ENCODE results near the gene RBM4B.

The RBM4B gene

DNA sequence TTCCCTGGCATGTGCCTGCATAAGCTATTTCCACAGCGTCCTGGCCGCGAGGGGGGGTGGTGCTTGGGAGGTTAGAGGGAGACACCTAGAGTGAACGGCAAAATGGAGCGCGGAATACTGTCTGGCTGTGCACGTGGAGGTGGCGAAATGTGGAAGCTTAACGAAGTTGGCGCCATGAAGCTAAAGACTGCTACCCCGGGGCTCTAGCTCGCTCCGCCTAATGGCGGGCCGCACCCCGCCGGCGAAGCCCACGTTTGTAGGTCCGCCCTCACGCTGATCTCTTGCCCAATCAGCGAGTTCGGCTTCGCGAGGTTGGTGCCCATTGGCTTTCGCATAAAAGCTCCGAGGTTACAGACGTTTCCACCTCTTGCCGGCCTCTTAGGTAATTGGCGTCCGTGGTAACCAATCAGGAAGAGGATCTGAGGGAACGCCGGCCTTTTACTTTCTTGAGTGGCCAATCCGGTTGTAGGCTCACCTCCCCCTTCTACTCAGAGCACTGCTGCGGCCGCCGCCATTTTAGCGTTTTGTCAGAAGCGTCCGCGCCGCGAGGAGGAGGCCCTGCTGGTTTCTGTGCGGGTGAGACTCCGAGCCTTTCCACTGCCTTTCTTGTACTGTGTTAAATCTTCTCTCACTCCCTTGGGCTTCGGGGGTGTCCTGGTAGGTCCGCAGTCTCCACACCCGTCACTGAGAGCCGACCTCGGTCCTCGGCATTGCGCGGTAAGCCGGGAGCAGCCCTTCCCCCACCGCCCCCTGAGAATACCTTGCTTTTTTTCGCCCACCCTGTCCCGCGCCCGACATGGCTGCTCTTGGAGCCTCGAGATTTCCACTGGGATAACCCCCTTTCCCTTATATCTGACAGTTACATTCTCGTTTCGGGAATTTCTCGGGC lies 39.3 kb downstream of the RBM4B start, which contains the start of gene RBM4:
RBM4 (plus strand) TSS at position 527 of the 889 bp plus-strand sequence. CDS start 1,009 bp downstream, outside the sequence.
- peak; percentile 98 for DNase-seq (ENCODE audit: low spot score)
- TF ChIP-seq, protein P1, sequence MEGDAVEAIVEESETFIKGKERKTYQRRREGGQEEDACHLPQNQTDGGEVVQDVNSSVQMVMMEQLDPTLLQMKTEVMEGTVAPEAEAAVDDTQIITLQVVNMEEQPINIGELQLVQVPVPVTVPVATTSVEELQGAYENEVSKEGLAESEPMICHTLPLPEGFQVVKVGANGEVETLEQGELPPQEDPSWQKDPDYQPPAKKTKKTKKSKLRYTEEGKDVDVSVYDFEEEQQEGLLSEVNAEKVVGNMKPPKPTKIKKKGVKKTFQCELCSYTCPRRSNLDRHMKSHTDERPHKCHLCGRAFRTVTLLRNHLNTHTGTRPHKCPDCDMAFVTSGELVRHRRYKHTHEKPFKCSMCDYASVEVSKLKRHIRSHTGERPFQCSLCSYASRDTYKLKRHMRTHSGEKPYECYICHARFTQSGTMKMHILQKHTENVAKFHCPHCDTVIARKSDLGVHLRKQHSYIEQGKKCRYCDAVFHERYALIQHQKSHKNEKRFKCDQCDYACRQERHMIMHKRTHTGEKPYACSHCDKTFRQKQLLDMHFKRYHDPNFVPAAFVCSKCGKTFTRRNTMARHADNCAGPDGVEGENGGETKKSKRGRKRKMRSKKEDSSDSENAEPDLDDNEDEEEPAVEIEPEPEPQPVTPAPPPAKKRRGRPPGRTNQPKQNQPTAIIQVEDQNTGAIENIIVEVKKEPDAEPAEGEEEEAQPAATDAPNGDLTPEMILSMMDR (IDR thresholded peaks at IDR 0.05; ENCODE audit: borderline replicate concordance, control extremely low read depth, extremely low read depth, insufficient read depth, missing control alignments): no peak
- in situ Hi-C loops (cut with MboI; ENCODE audit: low sequenced_read_pairs, unreplicated experiment): no loop called here

DNA sequence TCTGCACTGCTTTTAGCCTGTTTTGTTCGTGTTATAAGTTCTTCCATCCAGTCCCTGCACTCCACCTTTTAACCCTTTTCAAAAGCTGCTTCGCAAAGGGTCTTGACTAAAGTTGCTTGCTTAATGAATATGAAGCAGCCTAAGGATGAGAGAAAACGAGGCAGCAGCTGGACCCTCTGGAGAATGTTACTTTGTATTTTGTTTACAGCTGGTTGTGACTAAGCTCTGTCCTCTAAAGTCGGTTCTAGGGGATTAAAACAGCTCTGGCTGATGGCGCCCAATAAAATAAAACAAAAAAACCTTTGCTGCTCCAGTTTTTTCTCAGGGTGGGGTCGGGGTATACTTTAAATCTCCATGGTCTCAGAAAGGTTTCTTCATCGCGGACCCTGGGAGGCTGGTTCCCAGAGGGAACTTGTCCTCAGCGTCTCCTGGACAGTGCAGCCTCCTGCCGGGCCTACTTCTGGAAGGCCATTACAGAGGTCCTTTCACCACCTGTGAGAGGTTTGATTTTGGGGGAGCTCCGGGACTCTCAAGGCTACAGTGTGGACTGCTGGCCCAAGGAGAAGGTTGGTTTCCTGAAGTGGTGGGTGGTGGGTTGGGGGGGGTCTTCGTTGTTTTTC lies 40.0 kb downstream of the RBM4B start:
- in situ Hi-C loops (cut with MboI; ENCODE audit: low sequenced_read_pairs, unreplicated experiment): no loop called here

DNA sequence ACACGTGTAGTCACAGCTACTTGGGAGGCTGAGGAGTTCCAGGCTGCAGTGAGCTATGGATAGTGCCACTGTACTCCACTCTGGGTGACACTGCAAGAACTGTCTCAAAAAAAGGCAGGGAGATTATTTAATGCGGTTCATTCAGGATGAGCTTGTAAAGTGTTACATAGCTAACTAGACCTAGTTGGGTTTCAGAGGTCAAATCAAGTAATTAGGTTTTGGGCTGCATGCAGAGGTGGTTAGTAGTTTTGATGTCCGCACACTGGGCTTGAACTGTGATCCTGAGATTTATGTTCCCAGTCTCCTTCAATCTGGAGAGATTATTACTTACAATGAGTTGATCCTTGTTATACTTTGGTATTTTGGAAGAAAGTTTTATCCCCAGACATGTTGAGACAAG lies 41.3 kb downstream of the RBM4B start:
- TF ChIP-seq, protein P1 (IDR thresholded peaks at IDR 0.05; ENCODE audit: borderline replicate concordance, control extremely low read depth, extremely low read depth, insufficient read depth, missing control alignments): no peak
- in situ Hi-C loops (cut with MboI; ENCODE audit: low sequenced_read_pairs, unreplicated experiment): no loop called here
- no peak for DNase-seq (ENCODE audit: low spot score)

More for the DNA sequence above, 40.0 kb downstream of the RBM4B start:
- TF ChIP-seq, protein P1 (IDR thresholded peaks at IDR 0.05; ENCODE audit: borderline replicate concordance, control extremely low read depth, extremely low read depth, insufficient read depth, missing control alignments): no peak
- no peak for DNase-seq (ENCODE audit: low spot score)

DNA sequence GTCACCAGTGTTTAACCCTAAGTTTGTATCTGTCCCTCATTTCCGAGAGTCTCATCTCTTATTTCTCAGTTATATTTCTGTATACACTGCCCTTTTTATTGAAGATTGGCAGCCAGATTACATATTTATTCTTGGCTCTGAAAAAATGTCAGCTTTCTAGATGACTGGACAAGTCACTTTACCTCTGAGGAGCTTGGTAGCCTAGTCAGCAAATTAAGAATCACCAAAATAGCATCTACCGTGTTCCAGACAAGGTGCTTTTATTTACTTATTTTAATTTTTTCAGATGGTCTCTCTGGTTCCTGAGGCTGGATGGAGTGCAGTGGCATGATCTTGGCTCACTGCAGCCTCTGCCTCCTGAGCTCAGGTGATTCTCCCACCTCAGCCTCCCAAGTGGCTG lies 44.7 kb downstream of the RBM4B start:
- in situ Hi-C loops (cut with MboI; ENCODE audit: low sequenced_read_pairs, unreplicated experiment): no loop called here
- no peak for DNase-seq (ENCODE audit: low spot score)
- TF ChIP-seq, protein P1 (IDR thresholded peaks at IDR 0.05; ENCODE audit: borderline replicate concordance, control extremely low read depth, extremely low read depth, insufficient read depth, missing control alignments): no peak

DNA sequence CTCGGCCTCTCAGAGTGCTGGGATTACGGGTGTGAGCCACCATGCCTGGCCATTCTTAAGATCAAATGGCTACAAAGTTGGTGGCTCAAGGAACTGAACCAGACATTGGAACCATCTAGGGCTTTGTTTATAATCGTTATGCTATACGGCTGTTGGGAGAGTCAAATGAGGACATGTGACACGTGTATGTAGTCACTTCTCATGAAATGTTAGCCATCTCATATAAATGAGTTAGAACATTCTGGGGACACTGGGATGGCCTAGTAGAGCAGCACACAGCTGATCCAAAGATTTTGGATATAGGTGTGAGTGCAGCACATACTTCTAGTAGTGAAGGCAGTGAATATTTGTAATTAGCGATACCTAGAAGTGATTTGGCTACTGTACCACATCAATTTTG lies 45.8 kb downstream of the RBM4B start:
- DNase-seq (ENCODE audit: low spot score): no peak
- in situ Hi-C loops (cut with MboI; ENCODE audit: low sequenced_read_pairs, unreplicated experiment): no loop called here

DNA sequence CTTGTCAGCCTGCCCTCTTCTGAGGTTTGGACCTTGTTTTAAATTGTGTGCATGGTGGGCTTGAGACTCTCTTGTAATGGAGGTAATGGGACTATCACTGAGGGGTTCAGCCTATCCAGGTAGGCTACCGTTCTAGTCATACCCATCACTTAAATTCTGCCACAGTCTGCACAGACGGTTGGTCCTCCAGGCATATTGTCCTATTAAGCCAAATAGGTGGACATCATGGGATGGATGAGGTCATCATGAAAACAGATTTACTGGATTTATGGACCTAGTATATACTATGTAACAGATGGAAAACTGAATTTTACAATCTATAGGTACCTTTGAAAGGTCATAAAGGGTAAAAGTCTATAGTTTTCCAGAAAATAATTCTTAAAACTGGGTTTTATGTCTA lies 48.3 kb downstream of the RBM4B start:
- no peak for DNase-seq (ENCODE audit: low spot score)
- TF ChIP-seq, protein P1 (IDR thresholded peaks at IDR 0.05; ENCODE audit: borderline replicate concordance, control extremely low read depth, extremely low read depth, insufficient read depth, missing control alignments): no peak
- in situ Hi-C loops (cut with MboI; ENCODE audit: low sequenced_read_pairs, unreplicated experiment): no loop called here

More for the DNA sequence above, 45.8 kb downstream of the RBM4B start:
- TF ChIP-seq, protein P1 (IDR thresholded peaks at IDR 0.05; ENCODE audit: borderline replicate concordance, control extremely low read depth, extremely low read depth, insufficient read depth, missing control alignments): no peak

All from GM13976 (cell line).